Ovary (tissue), 3 donors: Measurements from ENCODE around the gene HS6ST2.

Experiments
- CTCF ChIP-seq, 3 donors: fragments of 450-650 bp in 2 of 3; fragments of 200-600 bp in 1 of 3; IDR thresholded peaks; one replicate each; pipeline versions ENCODE4 v1.5.1 to v1.8.0; 2016 to 2022; ENCODE audit warnings: antibody characterized with exemption in 3 of 3, mild to moderate bottlenecking in 1 of 3
- EP300 ChIP-seq: sonication (generic); formaldehyde crosslinking; IDR thresholded peaks from one replicate; pipeline ENCODE4 v1.6.1; 2017; ENCODE audit warnings: antibody characterized with exemption
- POLR2A ChIP-seq: fragments of 450-650 bp; IDR thresholded peaks from one replicate; pipeline ENCODE4 v1.6.1; 2017; ENCODE audit warnings: antibody characterized with exemption, mild to moderate bottlenecking, moderate library complexity
- donor health status: DM: no; HTN: no; CAD: no.

- TF ChIP-seq POLR2A (no peak), CTCF (IDR thresholded peaks at IDR 0.05) (no peak), EP300 (no peak)
Measured at GRCh38 chrX:132831336-132831973, 127.0 kb downstream of the HS6ST2 start.
